ENCODE measurements around the gene MCRIP1. TPM values are rescaled to one million over a fixed set of nuclear protein-coding genes. Genes with fewer than 3 reads are reported as not detected.

MCRIP1 gene
- total and polyA plus RNA-seq, 9 of the 15 experiments (the other 6 are each of a cell fraction or from before 2014, with no cell fraction given): 0.39 to 35.8 (median 9.7) TPM

DNA sequence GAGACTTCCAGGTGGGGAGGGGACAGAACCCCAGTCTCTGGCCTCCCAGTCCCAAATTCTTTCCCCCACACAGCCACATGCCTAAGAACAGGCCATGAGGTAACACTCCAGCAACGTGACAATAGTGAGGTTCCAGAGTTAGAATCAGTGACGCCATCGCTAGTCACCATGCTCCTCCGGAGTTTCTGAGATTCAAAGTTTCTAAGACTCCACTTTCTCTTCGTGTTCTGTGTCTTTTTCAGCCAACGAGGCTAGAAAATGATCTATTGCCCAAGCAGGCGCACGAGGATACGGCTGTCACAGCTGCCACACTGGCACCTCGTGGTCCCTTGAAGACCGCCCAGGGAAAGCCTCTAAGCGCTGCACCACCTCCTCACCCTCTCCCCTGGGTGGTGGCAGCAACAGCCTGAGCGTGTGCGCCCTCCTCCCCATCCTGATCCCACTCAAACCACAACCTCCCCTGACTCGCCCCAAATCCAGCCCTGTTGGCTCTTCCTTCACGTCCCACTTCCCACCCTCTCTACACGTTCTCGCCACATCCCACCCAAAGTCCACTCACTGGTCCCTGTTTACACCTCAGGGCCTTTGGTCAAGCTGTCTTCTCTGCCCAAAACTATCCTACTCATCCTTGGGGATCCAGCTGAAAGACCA lies 1.0 kb downstream of the MCRIP1 start (continued):
- TF ChIP-seq, protein P1, sequence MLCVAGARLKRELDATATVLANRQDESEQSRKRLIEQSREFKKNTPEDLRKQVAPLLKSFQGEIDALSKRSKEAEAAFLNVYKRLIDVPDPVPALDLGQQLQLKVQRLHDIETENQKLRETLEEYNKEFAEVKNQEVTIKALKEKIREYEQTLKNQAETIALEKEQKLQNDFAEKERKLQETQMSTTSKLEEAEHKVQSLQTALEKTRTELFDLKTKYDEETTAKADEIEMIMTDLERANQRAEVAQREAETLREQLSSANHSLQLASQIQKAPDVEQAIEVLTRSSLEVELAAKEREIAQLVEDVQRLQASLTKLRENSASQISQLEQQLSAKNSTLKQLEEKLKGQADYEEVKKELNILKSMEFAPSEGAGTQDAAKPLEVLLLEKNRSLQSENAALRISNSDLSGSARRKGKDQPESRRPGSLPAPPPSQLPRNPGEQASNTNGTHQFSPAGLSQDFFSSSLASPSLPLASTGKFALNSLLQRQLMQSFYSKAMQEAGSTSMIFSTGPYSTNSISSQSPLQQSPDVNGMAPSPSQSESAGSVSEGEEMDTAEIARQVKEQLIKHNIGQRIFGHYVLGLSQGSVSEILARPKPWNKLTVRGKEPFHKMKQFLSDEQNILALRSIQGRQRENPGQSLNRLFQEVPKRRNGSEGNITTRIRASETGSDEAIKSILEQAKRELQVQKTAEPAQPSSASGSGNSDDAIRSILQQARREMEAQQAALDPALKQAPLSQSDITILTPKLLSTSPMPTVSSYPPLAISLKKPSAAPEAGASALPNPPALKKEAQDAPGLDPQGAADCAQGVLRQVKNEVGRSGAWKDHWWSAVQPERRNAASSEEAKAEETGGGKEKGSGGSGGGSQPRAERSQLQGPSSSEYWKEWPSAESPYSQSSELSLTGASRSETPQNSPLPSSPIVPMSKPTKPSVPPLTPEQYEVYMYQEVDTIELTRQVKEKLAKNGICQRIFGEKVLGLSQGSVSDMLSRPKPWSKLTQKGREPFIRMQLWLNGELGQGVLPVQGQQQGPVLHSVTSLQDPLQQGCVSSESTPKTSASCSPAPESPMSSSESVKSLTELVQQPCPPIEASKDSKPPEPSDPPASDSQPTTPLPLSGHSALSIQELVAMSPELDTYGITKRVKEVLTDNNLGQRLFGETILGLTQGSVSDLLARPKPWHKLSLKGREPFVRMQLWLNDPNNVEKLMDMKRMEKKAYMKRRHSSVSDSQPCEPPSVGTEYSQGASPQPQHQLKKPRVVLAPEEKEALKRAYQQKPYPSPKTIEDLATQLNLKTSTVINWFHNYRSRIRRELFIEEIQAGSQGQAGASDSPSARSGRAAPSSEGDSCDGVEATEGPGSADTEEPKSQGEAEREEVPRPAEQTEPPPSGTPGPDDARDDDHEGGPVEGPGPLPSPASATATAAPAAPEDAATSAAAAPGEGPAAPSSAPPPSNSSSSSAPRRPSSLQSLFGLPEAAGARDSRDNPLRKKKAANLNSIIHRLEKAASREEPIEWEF (CRISPR knock-in tag; IDR thresholded peaks at IDR 0.05): 0 out of 2 replicates have a peak, but pooled peaks have one; percentile 42
- TF ChIP-seq PTRF (tag; IDR thresholded peaks at IDR 0.05): no peak
- TF ChIP-seq, protein P2, sequence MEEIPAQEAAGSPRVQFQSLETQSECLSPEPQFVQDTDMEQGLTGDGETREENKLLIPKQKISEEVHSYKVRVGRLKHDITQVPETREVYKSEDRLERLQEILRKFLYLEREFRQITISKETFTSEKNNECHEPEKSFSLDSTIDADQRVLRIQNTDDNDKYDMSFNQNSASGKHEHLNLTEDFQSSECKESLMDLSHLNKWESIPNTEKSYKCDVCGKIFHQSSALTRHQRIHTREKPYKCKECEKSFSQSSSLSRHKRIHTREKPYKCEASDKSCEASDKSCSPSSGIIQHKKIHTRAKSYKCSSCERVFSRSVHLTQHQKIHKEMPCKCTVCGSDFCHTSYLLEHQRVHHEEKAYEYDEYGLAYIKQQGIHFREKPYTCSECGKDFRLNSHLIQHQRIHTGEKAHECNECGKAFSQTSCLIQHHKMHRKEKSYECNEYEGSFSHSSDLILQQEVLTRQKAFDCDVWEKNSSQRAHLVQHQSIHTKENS (CRISPR knock-in tag; IDR thresholded peaks at IDR 0.05): no peak
- TF ChIP-seq, protein P3, sequence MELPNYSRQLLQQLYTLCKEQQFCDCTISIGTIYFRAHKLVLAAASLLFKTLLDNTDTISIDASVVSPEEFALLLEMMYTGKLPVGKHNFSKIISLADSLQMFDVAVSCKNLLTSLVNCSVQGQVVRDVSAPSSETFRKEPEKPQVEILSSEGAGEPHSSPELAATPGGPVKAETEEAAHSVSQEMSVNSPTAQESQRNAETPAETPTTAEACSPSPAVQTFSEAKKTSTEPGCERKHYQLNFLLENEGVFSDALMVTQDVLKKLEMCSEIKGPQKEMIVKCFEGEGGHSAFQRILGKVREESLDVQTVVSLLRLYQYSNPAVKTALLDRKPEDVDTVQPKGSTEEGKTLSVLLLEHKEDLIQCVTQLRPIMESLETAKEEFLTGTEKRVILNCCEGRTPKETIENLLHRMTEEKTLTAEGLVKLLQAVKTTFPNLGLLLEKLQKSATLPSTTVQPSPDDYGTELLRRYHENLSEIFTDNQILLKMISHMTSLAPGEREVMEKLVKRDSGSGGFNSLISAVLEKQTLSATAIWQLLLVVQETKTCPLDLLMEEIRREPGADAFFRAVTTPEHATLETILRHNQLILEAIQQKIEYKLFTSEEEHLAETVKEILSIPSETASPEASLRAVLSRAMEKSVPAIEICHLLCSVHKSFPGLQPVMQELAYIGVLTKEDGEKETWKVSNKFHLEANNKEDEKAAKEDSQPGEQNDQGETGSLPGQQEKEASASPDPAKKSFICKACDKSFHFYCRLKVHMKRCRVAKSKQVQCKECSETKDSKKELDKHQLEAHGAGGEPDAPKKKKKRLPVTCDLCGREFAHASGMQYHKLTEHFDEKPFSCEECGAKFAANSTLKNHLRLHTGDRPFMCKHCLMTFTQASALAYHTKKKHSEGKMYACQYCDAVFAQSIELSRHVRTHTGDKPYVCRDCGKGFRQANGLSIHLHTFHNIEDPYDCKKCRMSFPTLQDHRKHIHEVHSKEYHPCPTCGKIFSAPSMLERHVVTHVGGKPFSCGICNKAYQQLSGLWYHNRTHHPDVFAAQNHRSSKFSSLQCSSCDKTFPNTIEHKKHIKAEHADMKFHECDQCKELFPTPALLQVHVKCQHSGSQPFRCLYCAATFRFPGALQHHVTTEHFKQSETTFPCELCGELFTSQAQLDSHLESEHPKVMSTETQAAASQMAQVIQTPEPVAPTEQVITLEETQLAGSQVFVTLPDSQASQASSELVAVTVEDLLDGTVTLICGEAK (IDR thresholded peaks at IDR 0.05): peak; percentile 60
- TF ChIP-seq, protein P3 (CRISPR knock-in tag; IDR thresholded peaks at IDR 0.05): no peak
- no peak for TF ChIP-seq NR2C2 (CRISPR knock-in tag; IDR thresholded peaks at IDR 0.05)
- no peak for TF ChIP-seq NR2C2 (tag; IDR thresholded peaks at IDR 0.05)
- peak; percentile 61; the same call in 1 of the 2 replicates for TF ChIP-seq HLTF (IDR thresholded peaks at IDR 0.05)
- TF ChIP-seq HDAC1 (IDR thresholded peaks at IDR 0.05): peak in 1 of 2 experiments; percentile 50; a peak in 1 of 4 replicates
- peak; percentile 32; the same call in 1 of the 2 replicates for TF ChIP-seq SMARCE1 (IDR thresholded peaks at IDR 0.05)
- TF ChIP-seq HDGF (IDR thresholded peaks at IDR 0.05): peak; percentile 79

All from K562 (cell line).